GM18502 (cell line): ENCODE measurements around the gene MCM8.

ENCODE experiments used
- ATAC-seq: cut with Tn5 transposase; IDR thresholded peaks from one replicate; pipeline ENCODE4 v1.9.1; 2021; ENCODE audit warnings: mild to moderate bottlenecking; ENCODE audit not compliant: unreplicated experiment, poor library complexity

The MCM8 gene

GRCh38 chr20:5950271-5951031 lies at the start of gene MCM8, which contains the start of gene TRMT6:
TSS of gene MCM8 (plus strand) at chr20:5950652. CDS start at chr20:5952016, 1,364 bp downstream.
TSS of gene TRMT6 (minus strand) at chr20:5950533. CDS start at chr20:5950405, 128 bp downstream.
- peak; percentile 97 for ATAC-seq

GRCh38 chr20:5900908-5901307 lies 49.5 kb upstream of the MCM8 start:
- ATAC-seq, result no peak

- no peak for ATAC-seq
Observed at GRCh38 chr20:5908981-5909380, 41.5 kb upstream of the MCM8 start.

GRCh38 chr20:5910186-5910585 lies 40.3 kb upstream of the MCM8 start:
- ATAC-seq, result no peak

GRCh38 chr20:5913166-5913565 lies 37.3 kb upstream of the MCM8 start:
- no peak for ATAC-seq

- ATAC-seq, result no peak
Observed at GRCh38 chr20:5914859-5915258, 35.6 kb upstream of the MCM8 start.

GRCh38 chr20:5918856-5919625 lies 31.4 kb upstream of the MCM8 start:
- ATAC-seq, result no peak

GRCh38 chr20:5919626-5920544 lies 30.6 kb upstream of the MCM8 start:
- no peak for ATAC-seq

GRCh38 chr20:5920581-5920980 lies 29.9 kb upstream of the MCM8 start:
- no peak for ATAC-seq

- ATAC-seq, result no peak
Observed at GRCh38 chr20:5923493-5923892, 27.0 kb upstream of the MCM8 start.

- no peak for ATAC-seq
Observed at GRCh38 chr20:5925551-5925950, 24.9 kb upstream of the MCM8 start.

GRCh38 chr20:5927749-5928462 lies 22.5 kb upstream of the MCM8 start:
- ATAC-seq, result no peak

GRCh38 chr20:5928836-5929715 lies 21.4 kb upstream of the MCM8 start:
- ATAC-seq, result no peak

GRCh38 chr20:5931411-5931810 lies 19.0 kb upstream of the MCM8 start:
- ATAC-seq, result no peak

- no peak for ATAC-seq
Observed at GRCh38 chr20:5932796-5933195, 17.7 kb upstream of the MCM8 start.

GRCh38 chr20:5933802-5934436 lies 16.5 kb upstream of the MCM8 start:
- ATAC-seq, result no peak

GRCh38 chr20:5935384-5935783 lies 15.1 kb upstream of the MCM8 start:
- ATAC-seq, result no peak

GRCh38 chr20:5936238-5936637 lies 14.2 kb upstream of the MCM8 start:
- no peak for ATAC-seq
